Endodermal cell (in vitro differentiated cells): ENCODE measurements around the gene MVD. TPM values are rescaled to one million over a fixed set of nuclear protein-coding genes. Genes with fewer than 3 reads are reported as not detected.

ENCODE experiments used
- DNase-seq: peaks from one replicate; pipeline ENCODE4 v3.0.0-alpha.2; 2017
- H3K27ac ChIP-seq: 2 replicates; pipeline ENCODE4 v1.5.1; 2013; ENCODE audit warnings: mild to moderate bottlenecking, low read depth, low read length, moderate library complexity
- H3K27me3 ChIP-seq: 2 replicates; pipeline ENCODE4 v1.6.1; 2013; ENCODE audit warnings: mild to moderate bottlenecking, low read length, moderate library complexity; ENCODE audit not compliant: insufficient read depth, control insufficient read depth, poor library complexity, severe bottlenecking
- H3K36me3 ChIP-seq: 2 replicates; pipeline ENCODE4 v1.7.0; 2013; ENCODE audit warnings: mild to moderate bottlenecking, low read length, moderate library complexity; ENCODE audit not compliant: control insufficient read depth, insufficient read depth
- H3K4me1 ChIP-seq: one replicate; pipeline ENCODE4 v1.7.0; 2013; ENCODE audit warnings: low read length; ENCODE audit not compliant: control insufficient read depth, insufficient read depth
- H3K4me3 ChIP-seq: 2 replicates; pipeline ENCODE4 v1.5.1; 2013; ENCODE audit warnings: mild to moderate bottlenecking, low read length, moderate library complexity
- H3K9ac ChIP-seq: 2 replicates; pipeline ENCODE4 v1.6.1; 2013; ENCODE audit warnings: mild to moderate bottlenecking, low read length, moderate library complexity; ENCODE audit not compliant: poor library complexity, severe bottlenecking; ENCODE audit errors: extremely low read depth
- H3K9me3 ChIP-seq: 2 replicates; pipeline ENCODE4 v1.6.1; 2013; ENCODE audit warnings: mild to moderate bottlenecking, low read length, moderate library complexity; ENCODE audit not compliant: control insufficient read depth
- H3K27ac Mint-ChIP-seq: 2 replicates; pipeline ENCODE4 v1.8.0; 2020; ENCODE audit warnings: mixed read lengths
- H3K27me3 Mint-ChIP-seq: 2 replicates; pipeline ENCODE4 v1.8.0; 2021; ENCODE audit warnings: mild to moderate bottlenecking, mixed read lengths; ENCODE audit not compliant: insufficient read depth
- H3K36me3 Mint-ChIP-seq: 2 replicates; pipeline ENCODE4 v1.8.0; 2020; ENCODE audit warnings: low read depth, mixed read lengths
- H3K4me1 Mint-ChIP-seq: 2 replicates; pipeline ENCODE4 v1.8.0; 2020; ENCODE audit warnings: mixed read lengths
- H3K4me3 Mint-ChIP-seq: 2 replicates; pipeline ENCODE4 v1.8.0; 2020; ENCODE audit warnings: mild to moderate bottlenecking, moderate library complexity, mixed read lengths
- H3K9me3 Mint-ChIP-seq: 2 replicates; pipeline ENCODE4 v1.8.0; 2020; ENCODE audit warnings: mild to moderate bottlenecking, mixed read lengths
- CTCF ChIP-seq: fragments of 200-600 bp; sonication (generic); conservative IDR thresholded peaks from 2 replicates; pipeline ENCODE4 v1.5.0; 2021; ENCODE audit warnings: antibody characterized with exemption, mild to moderate bottlenecking
- WGBS, 2 experiments: methylation state at CpG; one replicate each; pipeline versions ENCODE4 v1.1.5 to v1.1.7; 2013; ENCODE audit warnings: missing lambda C conversion rate in 2 of 2, mixed read lengths in 1 of 2; ENCODE audit not compliant: insufficient coverage in 1 of 2, insufficient read length in 1 of 2; 5-methylcytosine and 5-hydroxymethylcytosine counted together
- total RNA-seq, 2 donors: library from RNA; stranded (reverse); fragmentation: NEBNext Ultra II Directional in 1 of 2; extraction: Animal tissue kit (Norgen Biotek cat#: 25700) in 1 of 2; gene quantifications; 2 replicates in 1 of 2; 3 replicates in 1 of 2; pipeline ENCODE4 v1.2.1, GENCODE V29; 2021

MVD gene
- total RNA-seq, 2 donors from 2014 or later = 79.8 to 81.4 TPM

GRCh38 chr16:88645455-88645854, 17.4 kb downstream of the MVD start:
- no peak overlapping the region for H3K4me3 ChIP-seq
- H3K4me1 ChIP-seq = no peaks in the 10 kb centered on the region
- H3K27ac ChIP-seq = no peak overlapping the region
- no peak overlapping the region for H3K9ac ChIP-seq
- no peaks in the 10 kb centered on the region for H3K27me3 Mint-ChIP-seq
- H3K36me3 ChIP-seq = peaks cover 3% of the 10 kb centered on the region
- no peaks in the 10 kb centered on the region for H3K9me3 Mint-ChIP-seq
- H3K36me3 Mint-ChIP-seq = peaks cover 16% of the 10 kb centered on the region
- no peaks in the 10 kb centered on the region for H3K9me3 ChIP-seq
- 96% methylated on average over 13 to 16 of the region's 16 CpGs for WGBS, 2 experiments
- no peak overlapping the region for H3K27ac Mint-ChIP-seq
- H3K4me3 Mint-ChIP-seq = no peak overlapping the region
- DNase-seq = no peak
- no peaks in the 10 kb centered on the region for H3K27me3 ChIP-seq
- TF ChIP-seq CTCF = no peak
- H3K4me1 Mint-ChIP-seq = peaks cover 5% of the 10 kb centered on the region

GRCh38 chr16:88643644-88643932, 19.3 kb downstream of the MVD start:
- no peak overlapping the region for H3K27ac Mint-ChIP-seq

DNA sequence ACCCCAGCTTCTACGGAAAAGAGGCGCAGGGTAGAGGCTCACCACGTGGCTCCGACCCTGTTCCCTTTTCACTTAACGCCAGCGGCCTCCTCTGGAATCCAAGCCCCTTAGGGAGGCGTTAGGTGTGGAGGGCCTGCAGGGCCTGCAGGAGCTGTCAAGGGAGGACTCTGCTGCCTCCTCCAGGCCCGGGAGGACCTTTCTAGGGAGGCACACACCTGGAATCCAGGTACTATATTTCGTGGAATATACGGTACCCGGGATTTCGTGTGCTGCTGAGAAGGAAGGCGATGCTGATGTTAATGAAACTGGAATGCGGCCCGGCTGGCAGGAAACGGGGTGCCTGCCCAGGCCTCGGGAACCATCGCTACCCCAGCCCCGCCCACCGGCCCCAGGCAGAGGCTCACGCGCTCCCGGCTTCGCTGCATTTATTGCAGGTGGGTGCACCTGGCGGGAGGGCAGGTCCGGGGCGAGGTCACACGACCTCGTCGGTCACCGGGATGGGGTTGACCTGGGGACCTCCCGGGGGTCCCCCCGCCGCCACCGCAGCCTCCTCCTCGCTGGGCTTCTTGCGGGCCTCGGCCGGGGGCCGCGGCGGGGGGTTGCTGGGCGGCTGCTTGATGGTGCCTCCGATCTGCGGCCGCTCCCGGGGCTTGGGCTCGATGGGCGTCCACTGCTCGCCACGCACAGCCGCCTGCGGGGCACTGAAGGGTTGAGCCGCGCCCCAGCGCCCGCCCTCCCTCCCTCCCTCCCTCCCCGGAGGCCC, 19.8 kb downstream of the MVD start:
- H3K36me3 ChIP-seq = peaks cover 3% of the 10 kb centered on the region
- no peak overlapping the region for H3K4me3 Mint-ChIP-seq
- no peaks in the 10 kb centered on the region for H3K9me3 ChIP-seq
- peaks cover 13% of the 10 kb centered on the region for H3K36me3 Mint-ChIP-seq
- WGBS, 2 experiments = 94% methylated on average over 33 to 53 of the region's 58 CpGs
- no peaks in the 10 kb centered on the region for H3K4me1 ChIP-seq
- no peaks in the 10 kb centered on the region for H3K9me3 Mint-ChIP-seq
- H3K27ac ChIP-seq = no peak overlapping the region
- H3K4me3 ChIP-seq = no peak overlapping the region
- no peak for DNase-seq
- H3K27me3 Mint-ChIP-seq = peaks cover 9% of the 10 kb centered on the region
- H3K27ac Mint-ChIP-seq = no peak overlapping the region
- peak; percentile 22 for TF ChIP-seq CTCF
- H3K4me1 Mint-ChIP-seq = no peaks in the 10 kb centered on the region
- H3K27me3 ChIP-seq = no peaks in the 10 kb centered on the region
- H3K9ac ChIP-seq = no peak overlapping the region

More at GRCh38 chr16:88643644-88643932, 19.3 kb downstream of the MVD start:
- H3K9ac ChIP-seq = no peak overlapping the region
- H3K27me3 ChIP-seq = no peaks in the 10 kb centered on the region
- H3K36me3 ChIP-seq = peaks cover 3% of the 10 kb centered on the region
- no peaks in the 10 kb centered on the region for H3K9me3 Mint-ChIP-seq
- H3K9me3 ChIP-seq = no peaks in the 10 kb centered on the region
- H3K36me3 Mint-ChIP-seq = peaks cover 13% of the 10 kb centered on the region
- H3K4me1 ChIP-seq = no peaks in the 10 kb centered on the region
- H3K4me3 ChIP-seq = no peak overlapping the region
- TF ChIP-seq CTCF = no peak
- WGBS, 2 experiments = 88 to 100% methylated on average over 3 to 9 of the region's 9 CpGs
- DNase-seq = no peak
- H3K4me3 Mint-ChIP-seq = no peak overlapping the region
- peaks cover 7% of the 10 kb centered on the region for H3K27me3 Mint-ChIP-seq
- H3K27ac ChIP-seq = no peak overlapping the region
- no peaks in the 10 kb centered on the region for H3K4me1 Mint-ChIP-seq
